Smooth muscle cell (in vitro differentiated cells): Measurements from ENCODE around the gene ZGLP1. TPM values are rescaled to one million over a fixed set of nuclear protein-coding genes. Genes with fewer than 3 reads are reported as not detected.
A peak's percentile ranks its signal among the peaks of the same experiment; 100 is the strongest.

Experiments
- DNase-seq: peaks from one replicate; lab custom pipeline; 2025; ENCODE audit not compliant: unreplicated experiment; lab: John Stamatoyannopoulos, UW
- H2AFZ ChIP-seq: fragments of 200-600 bp; sonication (generic); 2 replicates; pipeline ENCODE4 v1.6.0; 2016; ENCODE audit warnings: antibody characterized with exemption, low read depth, mild to moderate bottlenecking
- H3F3A ChIP-seq: fragments of 200-600 bp; sonication (generic); 2 replicates; pipeline ENCODE4 v1.6.0; 2017; ENCODE audit warnings: antibody characterized with exemption, low read depth
- H3K27ac ChIP-seq: fragments of 200-600 bp; sonication (generic); 2 replicates; pipeline ENCODE4 v1.5.1; 2016; ENCODE audit warnings: low read depth, mild to moderate bottlenecking
- H3K27me3 ChIP-seq: fragments of 200-600 bp; sonication (generic); 2 replicates; pipeline ENCODE4 v1.6.1; 2016; ENCODE audit warnings: low read depth, mild to moderate bottlenecking
- H3K36me3 ChIP-seq: fragments of 200-600 bp; sonication (generic); 2 replicates; pipeline ENCODE4 v1.5.1; 2016; ENCODE audit warnings: low read depth
- H3K4me1 ChIP-seq: fragments of 200-600 bp; sonication (generic); 2 replicates; pipeline ENCODE4 v1.5.1; 2016; ENCODE audit warnings: low read depth
- H3K4me2 ChIP-seq: fragments of 200-600 bp; sonication (generic); 2 replicates; pipeline ENCODE4 v1.6.0; 2016; ENCODE audit warnings: mild to moderate bottlenecking
- H3K4me3 ChIP-seq: fragments of 200-600 bp; sonication (generic); 2 replicates; pipeline ENCODE4 v1.5.1; 2016; ENCODE audit warnings: mild to moderate bottlenecking
- H3K79me2 ChIP-seq: fragments of 200-600 bp; sonication (generic); 2 replicates; pipeline ENCODE4 v1.6.0; 2016; ENCODE audit warnings: low read depth, mild to moderate bottlenecking
- H3K9ac ChIP-seq: fragments of 200-600 bp; sonication (generic); 2 replicates; pipeline ENCODE4 v1.6.0; 2016; ENCODE audit warnings: low read depth
- H3K9me3 ChIP-seq: fragments of 200-600 bp; sonication (generic); replicated peaks from 2 replicates; pipeline ENCODE4 v1.5.1; 2016; ENCODE audit warnings: low read depth
- H4K20me1 ChIP-seq: fragments of 200-600 bp; sonication (generic); 2 replicates; pipeline ENCODE4 v1.6.0; 2016; ENCODE audit warnings: low read depth
- CTCF ChIP-seq: fragments of 200-600 bp; sonication (generic); IDR thresholded peaks from 2 replicates; pipeline ENCODE4 v1.5.1; 2017; ENCODE audit warnings: borderline replicate concordance, mild to moderate bottlenecking, antibody characterized with exemption; ENCODE audit not compliant: insufficient read depth, poor library complexity, severe bottlenecking
- WGBS: methylation state at CpG from one replicate; pipeline ENCODE4 v1.1.7; 2016; ENCODE audit warnings: low lambda C conversion rate; 5-methylcytosine and 5-hydroxymethylcytosine counted together
- polyA plus RNA-seq: library from polyadenylated mRNA; unstranded; fragments of >200 nt; fragmentation: Nextera tagmentation; extraction: Ambion mirVana; gene quantifications from 2 replicates; pipeline ENCODE4 v1.2.1, GENCODE V29; 2016
- total RNA-seq: library from RNA; depleted of rRNA; stranded (reverse); fragments of >200 nt; gene quantifications from 2 replicates; pipeline ENCODE4 v1.2.3, GENCODE V29; 2014

ZGLP1 gene
- total and polyA plus RNA-seq, 2 experiments from 2014 or later = 2.9 to 4.8 TPM

GRCh38 chr19:10259162-10259905 lies 50.3 kb downstream of the ZGLP1 start:
- Histone ChIP-seq H3K27ac (no peak overlapping the region), H2AFZ (no peak overlapping the region), H3K9me3 (no peaks in the 10 kb centered on the region), H3K4me3 (no peak overlapping the region), H3K36me3 (no peaks in the 10 kb centered on the region), H3K4me1 (no peaks in the 10 kb centered on the region), H3K27me3 (no peaks in the 10 kb centered on the region), H4K20me1 (no peaks in the 10 kb centered on the region), H3K9ac (no peak overlapping the region), H3K79me2 (no peaks in the 10 kb centered on the region), H3K4me2 (no peak overlapping the region), H3F3A (no peaks in the 10 kb centered on the region)
- 64% methylated on average over 22 of the region's 32 CpGs for WGBS
- peak; percentile 61 for TF ChIP-seq CTCF
- DNase-seq = peak; percentile 29

- DNase-seq = no peak
- no peak overlapping the region for H3K4me2 ChIP-seq
- H3K9me3 ChIP-seq = no peaks in the 10 kb centered on the region
- H2AFZ ChIP-seq = no peak overlapping the region
- H3F3A ChIP-seq = no peaks in the 10 kb centered on the region
- H3K4me3 ChIP-seq = no peak overlapping the region
- no peaks in the 10 kb centered on the region for H3K79me2 ChIP-seq
- WGBS = 95% methylated on average over 18 of the region's 18 CpGs
- no peaks in the 10 kb centered on the region for H3K4me1 ChIP-seq
- no peak for TF ChIP-seq CTCF
- no peaks in the 10 kb centered on the region for H3K36me3 ChIP-seq
- H3K27ac ChIP-seq = no peak overlapping the region
- no peaks in the 10 kb centered on the region for H3K27me3 ChIP-seq
- no peak overlapping the region for H3K9ac ChIP-seq
- no peaks in the 10 kb centered on the region for H4K20me1 ChIP-seq
Observed at GRCh38 chr19:10258080-10258710, 51.4 kb downstream of the ZGLP1 start.

- no peak overlapping the region for H3K4me3 ChIP-seq
- 95% methylated on average over 9 of the region's 9 CpGs for WGBS
Observed at GRCh38 chr19:10256970-10257615, 52.5 kb downstream of the ZGLP1 start.

More at GRCh38 chr19:10256970-10257615, 52.5 kb downstream of the ZGLP1 start:
- Histone ChIP-seq H2AFZ (no peak overlapping the region), H3F3A (no peaks in the 10 kb centered on the region), H3K79me2 (peaks cover 10% of the 10 kb centered on the region), H4K20me1 (no peaks in the 10 kb centered on the region), H3K4me1 (peaks cover 7% of the 10 kb centered on the region), H3K27me3 (no peaks in the 10 kb centered on the region), H3K9me3 (no peaks in the 10 kb centered on the region), H3K36me3 (no peaks in the 10 kb centered on the region), H3K9ac (no peak overlapping the region), H3K4me2 (no peak overlapping the region), H3K27ac (no peak overlapping the region)
- DNase-seq = no peak
- TF ChIP-seq CTCF = no peak
